Measurements from ENCODE around the gene EXOC3L4.

DNA sequence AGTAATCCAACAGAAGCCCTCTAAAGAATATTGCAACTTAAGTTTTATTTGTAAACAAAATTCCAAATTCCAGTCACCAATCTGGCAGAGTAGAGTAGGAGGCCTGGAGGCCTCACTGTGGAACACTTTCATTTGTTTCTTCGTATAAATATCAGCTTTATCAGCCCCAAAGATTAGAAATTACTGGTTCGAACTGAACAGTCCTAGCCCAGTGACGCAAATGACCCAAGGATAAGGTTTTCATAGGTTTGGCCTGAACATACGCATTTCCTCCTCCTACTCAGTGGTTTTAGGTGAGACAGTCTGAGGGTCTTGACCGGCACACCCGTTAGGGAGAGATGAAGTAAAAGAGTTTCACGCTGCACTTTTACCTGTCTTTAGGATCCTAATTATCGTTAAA is 38.8 kb upstream of the EXOC3L4 start:
- TF ChIP-seq, protein P1, sequence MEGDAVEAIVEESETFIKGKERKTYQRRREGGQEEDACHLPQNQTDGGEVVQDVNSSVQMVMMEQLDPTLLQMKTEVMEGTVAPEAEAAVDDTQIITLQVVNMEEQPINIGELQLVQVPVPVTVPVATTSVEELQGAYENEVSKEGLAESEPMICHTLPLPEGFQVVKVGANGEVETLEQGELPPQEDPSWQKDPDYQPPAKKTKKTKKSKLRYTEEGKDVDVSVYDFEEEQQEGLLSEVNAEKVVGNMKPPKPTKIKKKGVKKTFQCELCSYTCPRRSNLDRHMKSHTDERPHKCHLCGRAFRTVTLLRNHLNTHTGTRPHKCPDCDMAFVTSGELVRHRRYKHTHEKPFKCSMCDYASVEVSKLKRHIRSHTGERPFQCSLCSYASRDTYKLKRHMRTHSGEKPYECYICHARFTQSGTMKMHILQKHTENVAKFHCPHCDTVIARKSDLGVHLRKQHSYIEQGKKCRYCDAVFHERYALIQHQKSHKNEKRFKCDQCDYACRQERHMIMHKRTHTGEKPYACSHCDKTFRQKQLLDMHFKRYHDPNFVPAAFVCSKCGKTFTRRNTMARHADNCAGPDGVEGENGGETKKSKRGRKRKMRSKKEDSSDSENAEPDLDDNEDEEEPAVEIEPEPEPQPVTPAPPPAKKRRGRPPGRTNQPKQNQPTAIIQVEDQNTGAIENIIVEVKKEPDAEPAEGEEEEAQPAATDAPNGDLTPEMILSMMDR (IDR thresholded peaks at IDR 0.05) = no peak
- TF ChIP-seq POLR2AphosphoS5 (IDR thresholded peaks at IDR 0.05) (peak in 1 of 3 donors; percentile 10), POLR2A (IDR thresholded peaks at IDR 0.05) (no peak), EP300 (IDR thresholded peaks at IDR 0.05) (no peak)
